ENCODE data around the gene KRT84. TPM values are rescaled to one million over a fixed set of nuclear protein-coding genes. Genes with fewer than 3 reads are reported as not detected.

Gene KRT84
- total and polyA plus RNA-seq, 9 of the 15 experiments (the other 6 are each of a cell fraction or from before 2014, with no cell fraction given): not detected

GRCh38 chr12:52414936-52415335, 29.5 kb upstream of the KRT84 start (continued):
- TF ChIP-seq ATF6 (CRISPR knock-in tag; IDR thresholded peaks at IDR 0.05) (no peak), THAP12 (CRISPR knock-in tag; IDR thresholded peaks at IDR 0.05) (no peak), ZBED1 (IDR thresholded peaks at IDR 0.05) (no peak)

GRCh38 chr12:52413782-52414345, 28.4 kb upstream of the KRT84 start:
- Histone ChIP-seq H3K27me3 (ENCODE audit: control insufficient read depth in 2 of 2, insufficient read depth in 2 of 2, low read length in 2 of 2) (peaks cover 0 to 25% of the 10 kb centered on the region in 2 experiments; a peak in 2 of 5 replicates), H4K20me1 (replicated peaks; ENCODE audit: control insufficient read depth, insufficient read depth, low read length) (peaks cover 4% of the 10 kb centered on the region; the same call in 1 of the 2 replicates), H3K9me3 (replicated peaks; ENCODE audit: control insufficient read depth, insufficient read depth, low read depth, low read length) (no peaks in the 10 kb centered on the region), H3K4me2 (ENCODE audit: insufficient read depth, low read length) (no peak overlapping the region), H3K9me1 (ENCODE audit: control insufficient read depth, insufficient read depth, low read length) (peaks cover 2% of the 10 kb centered on the region), H3K36me3 (ENCODE audit: control insufficient read depth, insufficient read depth, low read length) (no peaks in the 10 kb centered on the region), H3K79me2 (ENCODE audit: control insufficient read depth, insufficient read depth, low read length) (no peaks in the 10 kb centered on the region), H2AFZ (ENCODE audit: low read depth, low read length) (no peak overlapping the region), H3K9ac (ENCODE audit: insufficient read depth in 1 of 2, low read depth in 2 of 2, low read length in 2 of 2) (no peak overlapping the region), H3K4me3 (no peak overlapping the region), H3K27ac (ENCODE audit: extremely low read depth, low read depth, low read length) (no peak overlapping the region), H3K4me1 (replicated peaks in 1 of 2; ENCODE audit: control insufficient read depth in 2 of 2, insufficient read depth in 2 of 2, low read length in 2 of 2) (no peaks in the 10 kb centered on the region; a peak in 1 of 5 replicates)
- no peak for FAIRE-seq
- 0% methylated on average over 6 of the region's 8 CpGs for WGBS (ENCODE audit: insufficient coverage, low coverage, missing lambda C conversion rate)
- no peak for ATAC-seq
- BruUV-seq (replicated peaks): no TSS peak
- intact Hi-C loops (cut with micrococcal nuclease) (no loop called here), in situ Hi-C loops (cut with MboI) (no loop called here)
- POLR2A ChIA-PET: interaction anchor here (0.6 to 1.7 kb wide), 3 partner anchors 16 to 176 kb away, joined by 3 to 4 read pairs (median 4); no protein-coding TSS in a partner anchor
- CTCF ChIA-PET (ENCODE audit: low intra/inter-chr PET ratio): no interaction called here
- peak in 1 of 4 experiments; percentile 4 for DNase-seq (ENCODE audit: extremely low read depth in 1 of 4, low spot score in 3 of 4)
- TF ChIP-seq CTCF (IDR thresholded peaks at IDR 0.05 in 2 of 3, conservative IDR thresholded peaks at IDR 0.05 in 1 of 3; ENCODE audit: insufficient read depth in 2 of 3, low read depth in 1 of 3, low read length in 3 of 3) (0 out of 6 replicates have a peak, but pooled peaks of 1 of the 3 experiments have one; percentile 23), NFATC3 (IDR thresholded peaks at IDR 0.05) (no peak), SPI1 (IDR thresholded peaks at IDR 0.05; ENCODE audit: borderline replicate concordance, low read depth, low read length) (no peak), E4F1 (CRISPR knock-in tag; IDR thresholded peaks at IDR 0.05; ENCODE audit: borderline replicate concordance) (no peak), NFIC (IDR thresholded peaks at IDR 0.05) (0 out of 2 replicates have a peak, but pooled peaks have one; percentile 15), ZNF655 (CRISPR knock-in tag; IDR thresholded peaks at IDR 0.05) (no peak)
